Cerebellar cortex (tissue), 1 donor: ENCODE data around the gene HMSD.
A peak's percentile ranks its signal among the peaks of the same experiment; 100 is the strongest.

Source experiments
- DNase-seq: peaks from one replicate; pipeline ENCODE4 v3.0.0-alpha.2; 2015; ENCODE audit warnings: low spot score

The HMSD gene

GRCh38 chr18:63994783-63995399, 45.8 kb downstream of the HMSD start:
- DNase-seq = peak; percentile 67

- no peak for DNase-seq
Observed at GRCh38 chr18:63997041-63997440, 47.9 kb downstream of the HMSD start.

GRCh38 chr18:63997606-63998005, 48.5 kb downstream of the HMSD start:
- no peak for DNase-seq

GRCh38 chr18:63999871-64000270, 50.8 kb downstream of the HMSD start:
- DNase-seq = no peak

GRCh38 chr18:64002581-64002980, 53.5 kb downstream of the HMSD start:
- no peak for DNase-seq

- no peak for DNase-seq
Observed at GRCh38 chr18:64009305-64009704, 60.2 kb downstream of the HMSD start.
